ENCODE measurements around the gene PRKAR1B.
"Not testable (repeated sequence)": the region's sequence is repeated elsewhere in the genome, so short reads cannot be mapped to it uniquely, and the experiment has no call there.

PRKAR1B gene

GRCh38 chr7:637826-638225 is 89.3 kb downstream of the PRKAR1B start:
- no peak overlapping the region for H3K27ac ChIP-seq (ENCODE audit: poor library complexity, severe bottlenecking)
- no peak for ATAC-seq (ENCODE audit: low read depth)
- no peak for TF ChIP-seq CTCF (IDR thresholded peaks at IDR 0.05; ENCODE audit: poor library complexity, severe bottlenecking)
- peak; percentile 32 for DNase-seq (ENCODE audit: low spot score)
- no peaks in the 10 kb centered on the region for H3K27me3 ChIP-seq (ENCODE audit: insufficient read depth, poor library complexity, severe bottlenecking)
- H3K9me3 ChIP-seq (ENCODE audit: severe bottlenecking), result no peaks in the 10 kb centered on the region
- H3K36me3 ChIP-seq (ENCODE audit: low read depth), result no peaks in the 10 kb centered on the region; the same call in 1 of the 2 replicates
- peaks cover 3% of the 10 kb centered on the region for H3K4me1 ChIP-seq (ENCODE audit: insufficient read depth, poor library complexity, severe bottlenecking)
- H3K4me3 ChIP-seq (ENCODE audit: severe bottlenecking), result no peak overlapping the region

DNA sequence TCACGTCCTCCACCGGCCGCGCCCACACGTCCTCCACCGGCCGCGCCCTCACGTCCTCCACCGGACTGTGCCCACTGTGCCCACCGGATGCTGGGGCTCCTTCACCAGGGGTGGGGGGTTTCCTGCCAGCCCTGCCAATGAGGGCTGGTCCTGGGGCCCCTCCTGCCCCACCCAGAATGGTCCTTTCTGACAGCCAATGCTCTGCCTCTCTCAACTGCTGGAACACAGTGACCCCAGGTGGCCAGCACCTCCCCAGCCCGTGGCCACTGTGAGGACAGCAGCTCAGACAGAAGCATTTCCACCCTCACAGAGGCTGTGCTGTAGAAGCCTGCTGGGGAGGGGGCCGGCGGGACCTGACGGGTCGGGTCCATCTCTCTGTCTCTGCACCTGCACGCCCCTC is 90.7 kb downstream of the PRKAR1B start:
- Histone ChIP-seq H3K4me3 (ENCODE audit: severe bottlenecking) (no peak overlapping the region), H3K4me1 (ENCODE audit: insufficient read depth, poor library complexity, severe bottlenecking) (peaks cover 3% of the 10 kb centered on the region), H3K9me3 (ENCODE audit: severe bottlenecking) (no peaks in the 10 kb centered on the region), H3K36me3 (ENCODE audit: low read depth) (no peaks in the 10 kb centered on the region; the same call in 1 of the 2 replicates), H3K27me3 (ENCODE audit: insufficient read depth, poor library complexity, severe bottlenecking) (no peaks in the 10 kb centered on the region), H3K27ac (ENCODE audit: poor library complexity, severe bottlenecking) (no peak overlapping the region)
- no peak for ATAC-seq (ENCODE audit: low read depth)
- TF ChIP-seq CTCF (IDR thresholded peaks at IDR 0.05; ENCODE audit: poor library complexity, severe bottlenecking), result peak; percentile 8
- no peak for DNase-seq (ENCODE audit: low spot score)

- not testable (repeated sequence) for H3K4me1 ChIP-seq (ENCODE audit: insufficient read depth, poor library complexity, severe bottlenecking); H3K36me3 ChIP-seq (ENCODE audit: low read depth)
Measured at GRCh38 chr7:635687-636382, 91.2 kb downstream of the PRKAR1B start.

GRCh38 chr7:635227-635626 is 91.9 kb downstream of the PRKAR1B start:
- H3K27ac ChIP-seq (ENCODE audit: poor library complexity, severe bottlenecking), result no peak overlapping the region
- no peaks in the 10 kb centered on the region for H3K27me3 ChIP-seq (ENCODE audit: insufficient read depth, poor library complexity, severe bottlenecking)
- no peak for TF ChIP-seq CTCF (IDR thresholded peaks at IDR 0.05; ENCODE audit: poor library complexity, severe bottlenecking)
- no peaks in the 10 kb centered on the region; the same call in 1 of the 2 replicates for H3K36me3 ChIP-seq (ENCODE audit: low read depth)
- H3K4me1 ChIP-seq (ENCODE audit: insufficient read depth, poor library complexity, severe bottlenecking), result no peaks in the 10 kb centered on the region
- no peaks in the 10 kb centered on the region for H3K9me3 ChIP-seq (ENCODE audit: severe bottlenecking)
- ATAC-seq (ENCODE audit: low read depth) (no peak), DNase-seq (ENCODE audit: low spot score) (no peak)
- no peak overlapping the region for H3K4me3 ChIP-seq (ENCODE audit: severe bottlenecking)

More at GRCh38 chr7:635687-636382, 91.2 kb downstream of the PRKAR1B start:
- H3K4me3 ChIP-seq (ENCODE audit: severe bottlenecking); H3K27ac ChIP-seq (ENCODE audit: poor library complexity, severe bottlenecking); H3K27me3 ChIP-seq (ENCODE audit: insufficient read depth, poor library complexity, severe bottlenecking); DNase-seq (ENCODE audit: low spot score); ATAC-seq (ENCODE audit: low read depth); H3K9me3 ChIP-seq (ENCODE audit: severe bottlenecking): not testable (repeated sequence)

- Histone ChIP-seq H3K4me1 (ENCODE audit: insufficient read depth, poor library complexity, severe bottlenecking) (no peaks in the 10 kb centered on the region), H3K27ac (ENCODE audit: poor library complexity, severe bottlenecking) (no peak overlapping the region), H3K36me3 (ENCODE audit: low read depth) (no peaks in the 10 kb centered on the region; the same call in 1 of the 2 replicates), H3K4me3 (ENCODE audit: severe bottlenecking) (no peak overlapping the region), H3K27me3 (ENCODE audit: insufficient read depth, poor library complexity, severe bottlenecking) (no peaks in the 10 kb centered on the region), H3K9me3 (ENCODE audit: severe bottlenecking) (no peaks in the 10 kb centered on the region)
- ATAC-seq (ENCODE audit: low read depth), result no peak
- DNase-seq (ENCODE audit: low spot score), result peak; percentile 15
- TF ChIP-seq CTCF (IDR thresholded peaks at IDR 0.05; ENCODE audit: poor library complexity, severe bottlenecking), result no peak
Measured at GRCh38 chr7:633381-634018, 93.6 kb downstream of the PRKAR1B start.

Measured in RWPE2 (cell line).